HG02943 (cell line): ENCODE data around the gene TRNAU1AP.
"Not testable (repeated sequence)": the region's sequence is repeated elsewhere in the genome, so short reads cannot be mapped to it uniquely, and the experiment has no call there.

Experiments
- ATAC-seq: cut with Tn5 transposase; IDR thresholded peaks from one replicate; pipeline ENCODE4 v1.9.1; 2021; ENCODE audit warnings: mild to moderate bottlenecking, low read depth, moderate library complexity; ENCODE audit not compliant: unreplicated experiment

The TRNAU1AP gene

GRCh38 chr1:28552758-28553663, at the start of gene TRNAU1AP:
Gene TRNAU1AP (plus strand): TSS chr1:28553085. CDS start chr1:28553111, 26 bp downstream.
- peak; percentile 82 for ATAC-seq

- no peak for ATAC-seq
These were observed 49.8 kb upstream of the TRNAU1AP start for GRCh38 chr1:28503117-28503516.

GRCh38 chr1:28505406-28506187, 47.3 kb upstream of the TRNAU1AP start, which contains the start of gene RCC1:
Gene RCC1 (plus strand): TSS chr1:28506043. CDS start chr1:28529867, 23,824 bp downstream.
- peak; percentile 64 for ATAC-seq

GRCh38 chr1:28506907-28507246, 46.0 kb upstream of the TRNAU1AP start:
- ATAC-seq: no peak

GRCh38 chr1:28507247-28507645, 45.6 kb upstream of the TRNAU1AP start:
- ATAC-seq: no peak

- ATAC-seq: no peak
These were observed 45.0 kb upstream of the TRNAU1AP start for GRCh38 chr1:28507646-28508434.

- ATAC-seq: no peak
These were observed 44.5 kb upstream of the TRNAU1AP start for GRCh38 chr1:28508435-28508754.

GRCh38 chr1:28509705-28510272, 43.1 kb upstream of the TRNAU1AP start:
- no peak for ATAC-seq

GRCh38 chr1:28510273-28510969, 42.5 kb upstream of the TRNAU1AP start:
- ATAC-seq: no peak

GRCh38 chr1:28510970-28511440, 41.9 kb upstream of the TRNAU1AP start:
- ATAC-seq: no peak

- no peak for ATAC-seq
These were observed 40.8 kb upstream of the TRNAU1AP start for GRCh38 chr1:28512058-28512611.

GRCh38 chr1:28514445-28514933, 38.4 kb upstream of the TRNAU1AP start:
- ATAC-seq: not testable (repeated sequence)

GRCh38 chr1:28516518-28516956, 36.3 kb upstream of the TRNAU1AP start:
- ATAC-seq: no peak

GRCh38 chr1:28517649-28517999, 35.3 kb upstream of the TRNAU1AP start:
- ATAC-seq: no peak

GRCh38 chr1:28518000-28518744, 34.7 kb upstream of the TRNAU1AP start:
- peak; percentile 64 for ATAC-seq

- ATAC-seq: no peak
These were observed 34.0 kb upstream of the TRNAU1AP start for GRCh38 chr1:28518745-28519341.

- ATAC-seq: no peak
These were observed 32.7 kb upstream of the TRNAU1AP start for GRCh38 chr1:28519946-28520725.
